NCI-H1930 (cell line): Measurements from ENCODE around the gene PRR5L.

ENCODE experiments used
- DNase-seq, 2 experiments: peaks; one replicate each; lab custom pipeline; 2025; lab: John Stamatoyannopoulos, UW

PRR5L gene

DNA sequence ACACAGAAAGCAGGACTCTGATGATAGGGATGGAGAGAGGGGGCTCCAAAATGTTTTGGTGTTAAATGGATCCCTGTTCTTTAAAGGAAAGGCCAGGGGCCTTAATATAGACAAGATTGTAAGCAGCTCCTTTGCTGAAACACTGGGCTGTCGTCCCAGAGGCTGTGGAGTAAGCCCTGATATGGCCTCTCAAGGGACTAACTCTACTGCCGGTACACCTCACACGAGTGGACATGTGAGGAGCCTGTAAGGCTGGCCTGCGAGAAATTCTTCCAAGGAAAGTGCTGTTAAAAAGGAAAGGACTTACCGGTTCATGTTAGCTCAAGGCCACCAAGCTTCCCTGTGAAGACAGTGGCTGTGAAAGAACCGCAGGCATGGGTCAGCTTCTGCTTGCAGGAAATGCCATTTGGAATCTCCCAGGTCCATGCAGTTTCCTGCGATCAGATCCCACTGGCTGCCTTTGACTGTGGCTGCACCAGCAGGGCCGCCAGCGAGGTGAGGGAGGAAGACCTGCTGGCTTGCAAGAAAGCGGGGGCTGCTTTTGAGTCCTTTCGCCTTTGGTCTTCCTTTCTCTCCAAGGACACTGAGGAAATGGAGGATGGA is 106.6 kb downstream of the PRR5L start:
- DNase-seq = no peak

- no peak for DNase-seq
Measured at GRCh38 chr11:36403661-36404060, 107.6 kb downstream of the PRR5L start.

GRCh38 chr11:36404831-36405230 is 108.7 kb downstream of the PRR5L start:
- DNase-seq = no peak

DNA sequence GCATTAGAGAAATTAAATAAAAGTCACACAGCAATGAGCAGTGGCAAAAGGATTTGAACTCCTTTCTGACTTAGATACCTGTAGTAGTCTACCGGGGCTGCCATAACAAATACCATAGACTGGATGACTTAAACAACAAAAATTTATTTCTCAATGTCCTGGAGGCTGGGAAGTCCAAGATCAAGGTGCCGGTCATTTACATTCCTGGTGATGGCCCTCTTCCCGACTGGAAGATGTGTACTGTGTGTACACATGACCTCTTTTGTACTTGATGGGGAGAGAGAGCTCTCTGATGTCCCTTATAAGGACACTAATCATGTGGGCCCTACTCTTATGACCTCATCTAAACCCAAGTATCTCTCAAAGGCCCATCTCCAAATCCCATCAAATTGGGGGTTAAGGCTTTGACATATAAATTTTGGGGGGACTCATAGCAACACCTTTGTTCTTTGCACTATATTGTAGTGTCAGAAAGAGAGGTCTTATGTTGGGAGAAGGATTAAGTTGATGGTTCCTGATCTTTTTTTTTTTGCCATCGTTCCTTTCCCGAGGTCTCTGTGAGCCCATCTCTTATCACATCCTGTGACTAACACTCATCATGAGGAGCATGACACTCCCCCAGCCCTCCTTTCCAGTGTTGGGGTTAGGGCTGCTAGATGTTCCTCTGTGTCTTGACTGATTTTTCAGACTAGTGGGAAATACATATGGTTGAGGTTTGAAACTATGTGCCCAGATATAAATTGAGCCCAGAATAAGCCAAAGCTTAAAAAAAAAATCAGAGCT is 109.7 kb downstream of the PRR5L start:
- DNase-seq = no peak

GRCh38 chr11:36407356-36407755 is 111.3 kb downstream of the PRR5L start:
- no peak for DNase-seq

DNA sequence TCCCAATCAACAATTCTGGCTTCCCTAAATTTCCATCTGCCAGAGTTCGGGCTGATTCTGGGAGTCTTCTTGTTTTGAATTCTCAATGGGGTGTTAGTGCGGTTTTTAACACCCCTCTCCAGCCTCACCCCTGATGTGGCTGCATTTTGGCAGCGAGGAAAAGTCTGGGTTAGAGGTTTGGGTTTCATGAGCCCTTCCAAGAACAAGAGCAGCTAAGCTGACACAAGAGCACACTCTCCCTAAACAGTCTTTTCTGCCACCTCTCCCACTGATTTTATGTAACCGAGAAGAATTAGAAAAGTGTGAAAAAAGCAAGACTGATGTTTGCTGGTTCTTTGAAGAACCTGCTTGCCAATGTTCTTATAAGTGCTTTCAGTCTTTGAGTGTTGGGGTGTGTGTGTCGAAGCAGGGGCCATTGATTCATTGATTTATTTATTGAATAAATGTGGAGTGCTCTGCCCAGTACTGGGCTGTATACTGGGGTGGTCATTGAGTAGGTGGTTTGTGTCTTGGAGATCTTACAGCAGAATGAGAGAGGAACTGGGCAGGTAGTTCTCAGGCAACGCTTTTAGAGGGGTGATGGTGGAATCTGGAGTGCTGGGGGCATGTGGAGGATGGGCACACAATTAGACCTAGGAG is 112.5 kb downstream of the PRR5L start:
- DNase-seq = no peak

- DNase-seq = no peak
Measured at GRCh38 chr11:36409152-36409816, 113.2 kb downstream of the PRR5L start.

DNA sequence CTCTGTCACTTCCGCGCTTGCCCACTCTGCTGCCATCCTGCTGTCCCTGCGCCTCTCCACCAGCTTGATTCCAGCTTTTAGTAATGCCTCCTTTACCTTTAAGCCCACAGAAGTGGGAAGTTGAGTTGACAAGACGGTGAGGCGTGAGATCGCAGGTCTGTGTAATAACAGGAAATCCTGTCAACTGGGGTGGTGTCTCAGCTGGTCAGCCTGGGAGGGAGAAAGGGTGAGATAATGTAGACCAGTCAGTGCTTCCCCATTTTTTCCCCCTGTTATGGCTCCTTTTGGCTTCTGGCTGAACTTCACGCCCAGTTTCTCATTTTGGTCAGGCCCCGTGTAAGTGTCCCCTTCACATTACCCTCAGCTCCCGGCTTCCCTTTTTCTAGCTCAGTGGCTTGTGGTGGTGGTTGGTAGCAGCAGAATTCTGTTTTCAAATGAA is 115.1 kb downstream of the PRR5L start:
- no peak for DNase-seq

DNA sequence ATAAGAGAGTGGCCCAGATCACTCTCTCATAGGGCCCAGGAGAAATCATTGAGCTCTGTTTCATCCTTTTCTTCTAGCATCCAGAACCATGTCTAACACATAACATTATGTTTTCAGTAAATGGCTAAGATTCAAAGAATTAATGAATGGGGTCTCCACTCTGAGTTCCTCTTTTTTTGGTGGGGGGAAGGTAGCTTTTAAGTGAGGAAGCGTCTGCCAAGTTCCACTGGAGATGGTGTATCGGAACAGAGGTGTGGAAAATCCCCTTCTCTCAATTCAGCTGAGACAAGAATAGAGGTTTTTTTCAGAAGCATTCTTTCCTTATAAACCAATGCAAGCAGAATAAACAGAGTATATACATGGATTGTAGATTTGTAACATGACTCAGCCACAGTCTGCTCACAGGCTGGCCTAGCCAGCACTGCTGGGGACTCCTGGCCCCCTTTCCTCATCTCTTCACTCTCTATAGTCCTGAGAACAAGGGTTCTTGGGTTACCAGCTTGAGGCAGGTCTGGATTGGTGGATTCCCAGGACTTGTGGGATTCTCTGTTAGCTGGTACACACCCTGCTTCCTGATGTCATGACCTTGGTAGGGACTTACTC is 116.8 kb downstream of the PRR5L start:
- DNase-seq = no peak

DNA sequence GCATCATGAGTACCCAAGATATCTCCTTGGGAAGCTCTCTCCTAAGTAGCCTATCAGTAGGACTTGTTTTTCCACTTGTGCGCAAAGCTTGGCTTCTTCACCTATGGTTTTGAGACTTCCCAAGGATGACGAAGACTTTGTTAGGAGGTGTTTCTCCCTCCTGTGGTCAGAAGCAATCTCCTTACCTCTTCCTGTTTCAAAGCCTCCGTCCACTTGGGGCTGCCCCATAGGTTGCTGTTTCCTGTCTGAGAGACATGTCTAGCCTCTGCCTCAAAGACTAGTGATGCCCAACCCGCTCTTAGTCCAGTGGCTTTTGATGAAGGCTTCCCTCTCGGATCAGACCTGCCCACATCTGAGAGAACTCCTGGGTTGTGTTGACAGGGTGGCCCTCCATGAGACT is 121.1 kb downstream of the PRR5L start:
- DNase-seq = no peak

DNA sequence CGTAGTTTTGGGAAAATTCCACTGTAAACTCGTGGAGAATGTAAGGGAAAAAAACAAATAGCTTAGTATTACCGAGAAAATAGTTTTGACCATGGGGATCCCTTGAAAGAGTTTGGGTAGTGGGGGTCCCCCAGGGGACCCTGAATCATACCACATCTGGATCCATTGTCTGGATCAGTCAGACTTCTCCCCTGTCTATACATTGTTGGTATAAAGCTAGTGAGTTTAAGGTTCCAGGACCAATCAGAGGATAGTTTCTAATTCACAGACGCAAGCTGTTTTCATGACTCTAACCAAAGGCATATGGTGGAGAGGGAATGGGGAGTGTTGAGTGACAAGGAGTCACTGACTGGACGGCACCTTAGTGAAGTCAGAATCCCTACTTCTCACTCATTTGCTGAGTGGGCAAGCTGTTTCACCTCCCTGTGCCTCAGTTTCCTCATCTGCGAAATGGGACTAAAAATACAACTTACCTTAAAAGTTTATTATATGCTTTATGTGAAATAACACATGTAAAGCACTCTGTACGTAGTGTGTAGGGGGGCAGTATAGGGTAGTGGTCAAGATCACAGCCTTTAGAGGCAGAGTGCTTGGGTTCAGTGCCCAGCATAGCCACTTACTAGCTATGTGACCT is 123.8 kb downstream of the PRR5L start:
- no peak for DNase-seq

- DNase-seq = no peak
Measured at GRCh38 chr11:36421546-36422155, 125.6 kb downstream of the PRR5L start.

GRCh38 chr11:36425561-36426081 is 129.5 kb downstream of the PRR5L start:
- no peak for DNase-seq

GRCh38 chr11:36426226-36426848 is 130.2 kb downstream of the PRR5L start:
- DNase-seq = no peak

DNA sequence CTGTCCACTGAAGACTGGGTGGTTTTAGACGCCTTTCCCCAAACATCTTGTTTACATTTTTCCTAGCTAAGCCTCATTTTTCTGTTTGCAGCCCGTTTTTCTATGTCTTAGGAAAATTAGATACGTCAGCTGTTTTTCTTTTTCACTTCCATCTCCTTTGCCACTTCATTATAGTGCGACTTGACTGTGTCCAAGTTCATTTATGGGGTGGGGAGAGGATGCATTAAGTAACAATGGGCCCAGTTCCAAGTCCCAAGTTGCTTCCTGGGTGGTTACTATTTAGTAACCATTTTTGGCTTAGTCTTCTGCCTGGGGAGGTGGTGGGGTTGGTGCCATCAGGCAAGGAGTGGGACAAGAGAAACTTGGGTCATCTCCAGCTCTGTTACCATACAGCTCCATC is 131.0 kb downstream of the PRR5L start:
- DNase-seq = no peak

GRCh38 chr11:36427876-36428275 is 131.8 kb downstream of the PRR5L start:
- no peak for DNase-seq

DNA sequence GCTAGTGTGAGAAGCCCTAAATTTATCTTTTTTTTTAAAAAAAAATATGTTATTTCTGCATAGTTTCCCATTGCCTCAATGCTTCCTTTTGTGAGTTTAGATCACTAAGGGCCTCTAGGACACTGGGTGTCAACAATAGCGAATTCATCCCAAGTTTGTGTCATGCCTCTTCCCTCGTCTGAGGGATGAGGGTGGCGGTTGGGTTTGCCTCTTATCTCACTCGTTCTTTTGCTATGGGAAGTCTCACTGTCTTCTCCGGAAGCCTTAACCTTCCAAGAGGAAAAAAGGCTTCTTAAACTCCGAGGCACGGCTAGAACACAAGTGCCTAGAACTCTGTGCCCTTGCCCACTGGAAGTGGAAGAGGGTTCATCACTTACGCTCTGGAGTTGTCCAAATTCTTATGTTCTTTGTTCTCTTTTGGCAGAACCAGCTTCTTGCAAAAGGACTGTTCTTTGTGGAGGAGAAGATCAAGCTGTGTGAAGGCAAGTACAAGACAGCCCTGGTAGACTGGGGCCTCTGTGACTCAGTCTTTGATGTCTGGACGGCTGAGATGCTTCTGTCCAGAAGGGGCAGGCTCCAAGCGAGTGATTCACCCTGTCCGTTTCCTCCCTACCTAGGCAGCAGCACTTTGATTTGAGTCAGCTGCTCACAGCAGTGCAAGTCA is 135.5 kb downstream of the PRR5L start:
- DNase-seq = no peak

- DNase-seq = no peak
Measured at GRCh38 chr11:36432093-36432469, 136.0 kb downstream of the PRR5L start.

DNA sequence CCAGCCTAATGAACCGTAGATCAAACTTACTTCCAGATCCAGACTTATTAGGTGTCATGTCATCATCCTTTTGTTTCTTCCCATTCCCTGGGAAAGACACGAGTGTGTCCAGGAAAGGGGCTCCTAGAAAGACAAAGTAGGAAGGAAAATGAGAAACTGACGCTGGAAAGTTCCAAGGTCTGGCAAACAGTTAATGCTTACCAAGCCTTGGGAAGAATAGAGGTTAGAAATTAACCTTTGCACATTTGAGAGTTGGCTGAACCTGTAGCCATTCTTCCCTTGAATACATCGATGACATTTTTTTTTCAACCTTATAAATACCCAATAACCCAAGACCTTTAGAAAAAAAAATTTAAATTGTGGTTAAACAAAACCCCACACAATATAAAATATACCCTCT is 136.7 kb downstream of the PRR5L start:
- DNase-seq = no peak

GRCh38 chr11:36436064-36436463 is 140.0 kb downstream of the PRR5L start:
- DNase-seq = no peak
